HG03558 (cell line): ENCODE measurements around the gene DENND1C.

Experiments used
- ATAC-seq: cut with Tn5 transposase; IDR thresholded peaks from one replicate; pipeline ENCODE4 v1.9.1; 2021; ENCODE audit warnings: moderate number of reproducible peaks; ENCODE audit not compliant: unreplicated experiment; ENCODE audit errors: extremely low read depth

The DENND1C gene

GRCh38 chr19:6482343-6482686, 728 bp upstream of the DENND1C start:
- ATAC-seq = no peak

DNA sequence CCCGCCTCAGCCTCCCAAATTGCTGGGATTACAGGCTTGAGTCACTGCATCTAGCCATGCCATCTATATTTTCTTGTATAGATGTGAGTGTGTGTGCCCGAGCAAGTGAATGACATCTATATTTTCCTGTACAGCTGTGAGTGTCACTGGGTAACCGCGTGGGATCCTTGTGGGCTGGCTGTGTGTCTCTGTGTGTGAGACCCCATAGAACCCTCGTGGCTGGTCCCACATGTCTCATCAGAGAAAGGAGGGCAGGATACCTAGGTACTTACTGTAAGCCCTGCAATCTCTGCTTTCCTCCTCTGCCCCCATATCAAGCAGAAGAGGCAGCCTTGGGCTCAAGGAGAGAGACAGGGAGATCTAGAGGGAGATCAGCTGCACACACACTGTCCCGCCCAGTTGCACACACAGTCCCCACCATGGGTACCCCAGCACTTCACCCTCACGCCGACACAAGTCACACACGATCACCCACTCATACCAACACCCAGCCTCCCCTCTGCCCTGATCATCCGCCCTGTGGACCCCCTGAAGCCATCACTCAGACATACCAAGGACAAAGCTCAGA, 655 bp downstream of the DENND1C start:
- ATAC-seq = no peak

GRCh38 chr19:6479836-6480398, 1.7 kb downstream of the DENND1C start:
- ATAC-seq = no peak

- ATAC-seq = no peak
These were observed 2.8 kb downstream of the DENND1C start for GRCh38 chr19:6478815-6479214.

GRCh38 chr19:6476896-6477431, 4.6 kb downstream of the DENND1C start:
- no peak for ATAC-seq

- ATAC-seq = no peak
These were observed 5.3 kb downstream of the DENND1C start for GRCh38 chr19:6476155-6476895.

DNA sequence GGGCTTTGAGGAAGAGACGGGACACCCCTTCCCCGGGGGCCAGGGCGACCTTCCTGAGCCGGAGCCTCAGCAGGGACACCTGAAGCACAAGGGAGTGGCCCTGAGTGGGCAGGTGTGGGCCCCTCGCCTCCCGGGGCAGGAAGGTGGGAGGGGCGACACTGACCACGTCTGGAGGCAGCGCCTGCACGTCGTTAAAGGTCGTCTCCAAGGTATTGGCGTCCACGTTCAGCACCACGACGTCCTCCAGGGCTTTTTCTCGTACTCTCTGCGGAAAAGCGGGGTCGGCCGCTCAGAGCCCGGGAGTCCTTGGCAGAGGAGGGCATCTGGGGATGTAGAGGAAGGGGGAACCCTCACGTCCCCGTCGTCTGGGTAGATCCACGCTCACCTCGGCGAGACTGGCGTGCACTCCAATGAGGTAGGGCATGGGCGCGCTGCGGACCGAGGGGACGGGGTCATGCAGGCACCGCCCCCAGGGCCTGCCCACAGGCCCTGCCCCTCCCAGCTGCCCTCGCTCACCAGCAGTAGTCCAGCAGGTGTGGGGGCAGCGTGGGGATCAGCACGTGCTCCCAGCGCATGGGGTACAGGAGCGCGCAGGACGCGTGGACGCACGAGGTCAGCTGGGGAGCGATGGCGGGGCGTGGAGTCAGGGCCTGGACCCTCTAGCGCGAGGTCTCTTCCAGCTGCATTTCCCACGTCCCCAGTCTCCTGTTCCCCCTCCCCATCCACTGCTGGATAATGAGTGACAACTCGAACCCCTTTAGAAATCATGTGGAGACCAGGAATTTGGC, 6.1 kb downstream of the DENND1C start:
- ATAC-seq = no peak

GRCh38 chr19:6473647-6474046, 7.9 kb downstream of the DENND1C start:
- no peak for ATAC-seq

DNA sequence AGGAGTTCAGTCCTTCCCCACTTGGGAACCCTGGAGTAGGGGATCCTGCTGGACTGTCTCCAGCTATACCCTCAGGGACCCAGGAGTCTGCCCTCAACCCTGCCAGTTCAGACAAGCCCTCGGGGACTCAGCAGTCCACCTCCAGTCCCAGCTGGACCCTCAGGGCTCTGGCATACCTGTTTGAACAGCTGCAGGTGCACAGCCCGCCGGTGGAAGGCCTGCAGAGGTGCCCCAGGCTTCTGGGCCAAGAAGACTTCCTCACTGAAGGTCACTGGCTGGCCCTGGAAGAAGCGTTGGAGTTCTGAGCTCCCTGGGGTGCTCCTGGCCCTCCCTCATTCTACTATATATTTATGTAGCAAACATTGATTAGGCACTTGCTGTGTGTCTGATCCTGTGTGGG, 8.9 kb downstream of the DENND1C start:
- ATAC-seq = no peak

GRCh38 chr19:6471076-6471475, 10.5 kb downstream of the DENND1C start:
- ATAC-seq = no peak

- no peak for ATAC-seq
These were observed 11.4 kb downstream of the DENND1C start for GRCh38 chr19:6470173-6470572.

DNA sequence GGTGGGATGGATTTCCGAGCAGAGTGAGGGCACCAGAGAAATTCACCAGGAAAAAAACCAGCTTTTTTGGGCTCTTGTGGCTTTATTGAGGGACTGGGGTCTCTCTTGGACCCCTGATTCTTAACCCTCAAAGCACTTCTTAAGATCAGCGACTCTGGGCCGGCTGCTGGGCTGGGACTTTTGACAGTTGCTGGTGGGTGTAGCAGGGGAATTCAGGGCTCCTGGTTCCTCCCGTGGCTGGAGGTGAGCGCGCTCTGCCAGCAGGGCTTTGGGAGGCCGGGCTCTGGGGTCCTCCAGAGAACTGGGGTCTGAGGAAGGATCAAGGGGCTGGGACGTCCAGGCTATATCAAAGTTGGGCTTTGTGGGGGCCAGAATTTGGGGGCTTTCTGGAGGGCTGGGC, 14.2 kb downstream of the DENND1C start:
- no peak for ATAC-seq

DNA sequence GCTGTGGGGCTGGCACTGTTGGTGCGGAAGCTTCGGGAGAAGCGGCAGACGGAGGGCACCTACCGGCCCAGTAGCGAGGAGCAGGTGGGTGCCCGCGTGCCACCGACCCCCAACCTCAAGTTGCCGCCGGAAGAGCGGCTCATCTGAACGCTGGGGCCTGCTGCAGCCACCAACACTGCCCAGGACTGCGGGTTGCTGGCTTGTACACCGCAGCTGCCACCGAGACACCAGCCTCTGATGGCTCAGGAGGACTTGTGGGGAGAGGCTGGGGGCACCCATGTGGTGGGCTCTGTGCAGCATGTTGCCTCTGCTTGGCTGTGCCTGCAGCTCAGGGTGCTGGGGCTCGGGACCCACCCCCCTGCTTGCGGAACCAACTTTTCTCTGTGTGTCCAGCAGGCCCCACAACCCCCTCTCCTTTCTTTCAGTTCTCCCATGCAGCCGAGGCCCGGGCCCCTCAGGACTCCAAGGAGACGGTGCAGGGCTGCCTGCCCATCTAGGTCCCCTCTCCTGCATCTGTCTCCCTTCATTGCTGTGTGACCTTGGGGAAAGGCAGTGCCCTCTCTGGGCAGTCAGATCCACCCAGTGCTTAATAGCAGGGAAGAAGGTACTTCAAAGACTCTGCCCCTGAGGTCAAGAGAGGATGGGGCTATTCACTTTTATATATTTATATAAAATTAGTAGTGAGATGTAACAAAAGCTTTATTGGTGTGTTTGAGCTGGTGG, 14.9 kb downstream of the DENND1C start:
- no peak for ATAC-seq

- ATAC-seq = no peak
These were observed 15.9 kb downstream of the DENND1C start for GRCh38 chr19:6465663-6466062.

GRCh38 chr19:6465006-6465405, 16.6 kb downstream of the DENND1C start:
- ATAC-seq = no peak

- ATAC-seq = no peak
These were observed 17.3 kb downstream of the DENND1C start, which contains the start of gene CRB3 for GRCh38 chr19:6464070-6464873. TSS of gene CRB3 (plus strand) at chr19:6464271. CDS start at chr19:6464702, 431 bp downstream.

DNA sequence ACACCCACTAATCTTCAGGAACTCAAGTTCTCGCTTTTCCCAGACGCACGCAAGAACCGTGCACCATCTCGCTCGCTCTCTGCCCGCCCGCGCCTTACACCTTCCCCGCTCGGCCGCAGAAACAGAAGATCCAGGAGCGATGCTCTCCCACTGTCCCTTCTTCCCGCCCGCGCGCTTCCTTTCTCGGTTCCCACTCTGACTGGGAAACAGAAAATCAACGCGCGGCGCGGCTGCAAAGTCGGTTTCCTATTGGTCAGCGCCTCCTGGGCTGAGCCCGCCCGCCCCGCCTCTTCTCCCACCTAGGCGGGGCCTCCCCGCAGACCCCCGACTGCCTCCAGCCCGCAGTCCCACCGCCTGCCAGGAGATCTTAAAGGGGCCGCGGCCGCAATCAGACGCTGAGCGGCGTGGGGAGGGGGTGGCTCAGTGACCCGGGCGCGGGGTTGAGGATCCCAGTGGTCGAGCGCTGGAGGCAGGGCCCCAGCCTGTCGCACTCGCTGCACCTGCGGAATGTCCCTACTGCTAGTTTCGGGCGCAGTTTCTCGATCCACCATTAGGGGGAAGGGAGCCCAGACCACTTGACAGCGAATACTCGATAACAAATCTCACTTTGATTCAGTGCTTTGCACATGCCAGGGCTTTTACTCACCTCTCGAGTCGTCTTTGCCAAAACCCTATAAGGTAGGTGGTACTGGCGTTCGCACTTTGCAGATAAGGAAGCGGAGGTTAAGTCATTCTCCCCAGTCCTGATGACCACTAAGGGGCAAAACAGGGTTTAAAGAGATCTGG, 21.3 kb downstream of the DENND1C start:
- ATAC-seq = peak; percentile 58

GRCh38 chr19:6459262-6460098, 22.1 kb downstream of the DENND1C start, which contains the start of gene SLC25A23:
TSS of gene SLC25A23 (minus strand) at chr19:6459792. CDS start at chr19:6459628, 164 bp downstream.
- no peak for ATAC-seq
